Breast epithelium (tissue), 3 donors: Measurements from ENCODE around the gene DEPP1.

Experiments
- CTCF ChIP-seq, 3 donors: fragments of 450-650 bp; IDR thresholded peaks; one replicate each; pipeline ENCODE4 v1.5.1; 2016 to 2017; ENCODE audit warnings: antibody characterized with exemption in 3 of 3, mild to moderate bottlenecking in 3 of 3, moderate library complexity in 3 of 3
- POLR2AphosphoS5 ChIP-seq, 3 donors: sonication (generic); formaldehyde crosslinking; IDR thresholded peaks; one replicate each; pipeline ENCODE4 v1.6.1; 2017; ENCODE audit warnings: antibody characterized with exemption in 3 of 3

GRCh38 chr10:44951576-44952226 lies 26.9 kb downstream of the DEPP1 start:
- TF ChIP-seq CTCF (IDR thresholded peaks at IDR 0.05) (no peak), POLR2AphosphoS5 (IDR thresholded peaks at IDR 0.05) (no peak)
